ENCODE results near the gene NFATC1. TPM values are rescaled to one million over a fixed set of nuclear protein-coding genes. Genes with fewer than 3 reads are reported as not detected.

Gene NFATC1
- total RNA-seq, 4 donors from 2014 or later: 2.1 to 41.3 (median 7.6) TPM

- Histone ChIP-seq H3K27ac (no peak overlapping the region), H3K4me1 (peaks cover 0 to 9% (median 2%) of the 10 kb centered on the region in 4 donors), H3K36me3 (no peaks in the 10 kb centered on the region), H3K27me3 (no peaks in the 10 kb centered on the region), H3K4me3 (no peak overlapping the region), H3K9me3 (peaks cover 0 to 6% (median 0%) of the 10 kb centered on the region in 4 donors)
- TF ChIP-seq CTCF (IDR thresholded peaks at IDR 0.05): no peak
- peak in 2 of 3 donors; percentile 16 to 40 for DNase-seq
These were observed 99.2 kb downstream of the NFATC1 start for GRCh38 chr18:79494936-79495335.

GRCh38 chr18:79495591-79496071, 99.9 kb downstream of the NFATC1 start:
- H3K27me3 ChIP-seq: no peaks in the 10 kb centered on the region
- peaks cover 0 to 6% (median 0%) of the 10 kb centered on the region in 4 donors for H3K9me3 ChIP-seq
- DNase-seq: peak in 2 of 3 donors; percentile 15 to 47
- TF ChIP-seq POLR2A (IDR thresholded peaks at IDR 0.05): no peak
- no peak for TF ChIP-seq CTCF (IDR thresholded peaks at IDR 0.05)
- peak overlapping the region in 1 of 4 donors; percentile 77 for H3K27ac ChIP-seq
- no peak overlapping the region for H3K4me3 ChIP-seq
- no peaks in the 10 kb centered on the region for H3K36me3 ChIP-seq
- peaks cover 0 to 9% (median 2%) of the 10 kb centered on the region in 4 donors for H3K4me1 ChIP-seq

GRCh38 chr18:79496237-79496977, 100.7 kb downstream of the NFATC1 start:
- peak; percentile 39 to 74 (median 73) for DNase-seq
- Histone ChIP-seq H3K27ac (peak overlapping the region in 3 of 4 donors; percentile 46 to 77 (median 53)), H3K4me1 (peaks cover 0 to 9% (median 2%) of the 10 kb centered on the region in 4 donors), H3K36me3 (no peaks in the 10 kb centered on the region), H3K27me3 (no peaks in the 10 kb centered on the region), H3K4me3 (no peak overlapping the region), H3K9me3 (peaks cover 0 to 6% (median 0%) of the 10 kb centered on the region in 4 donors)
- TF ChIP-seq POLR2A (IDR thresholded peaks at IDR 0.05) (no peak), CTCF (IDR thresholded peaks at IDR 0.05) (no peak)

GRCh38 chr18:79496978-79497637, 101.4 kb downstream of the NFATC1 start:
- H3K27me3 ChIP-seq: no peaks in the 10 kb centered on the region
- H3K27ac ChIP-seq: peak overlapping the region in 3 of 4 donors; percentile 46 to 77 (median 53)
- DNase-seq: peak; percentile 43 to 86 (median 83)

More at GRCh38 chr18:79496978-79497637, 101.4 kb downstream of the NFATC1 start:
- Histone ChIP-seq H3K4me3 (no peak overlapping the region), H3K9me3 (peaks cover 0 to 6% (median 0%) of the 10 kb centered on the region in 4 donors), H3K36me3 (no peaks in the 10 kb centered on the region), H3K4me1 (peaks cover 0 to 9% (median 2%) of the 10 kb centered on the region in 4 donors)
- TF ChIP-seq POLR2A (IDR thresholded peaks at IDR 0.05) (no peak), CTCF (IDR thresholded peaks at IDR 0.05) (no peak)
